H1 (cell line): ENCODE results near the gene MANBA. TPM values are rescaled to one million over a fixed set of nuclear protein-coding genes. Genes with fewer than 3 reads are reported as not detected.

Experiments used
- GTF2F1 ChIP-seq: IDR thresholded peaks from 2 replicates; pipeline ENCODE4 v1.6.1; 2012; ENCODE audit warnings: low read depth, low read length, improper control_type of control experiment, borderline replicate concordance
- HDAC6 ChIP-seq: IDR thresholded peaks from one replicate; pipeline ENCODE4 v1.7.1; 2012; ENCODE audit warnings: low read depth, mild to moderate bottlenecking, inconsistent platforms, low read length, moderate library complexity
- JUN ChIP-seq: IDR thresholded peaks from 2 replicates; pipeline ENCODE4 v1.6.1; 2011; ENCODE audit warnings: low read depth, mild to moderate bottlenecking, improper control_type of control experiment, low read length
- NRF1 ChIP-seq: IDR thresholded peaks from 2 replicates; pipeline ENCODE4 v1.6.1; 2011; ENCODE audit warnings: mild to moderate bottlenecking, low read depth, low read length, improper control_type of control experiment
- RNF2 ChIP-seq: fragments of 200-900, 300-1000 bp; sonication (generic); IDR thresholded peaks from 2 replicates; pipeline ENCODE4 v1.7.1; 2016; ENCODE audit warnings: borderline replicate concordance, low read depth, mild to moderate bottlenecking, antibody characterized with exemption, low read length; ENCODE audit not compliant: poor library complexity, severe bottlenecking; ENCODE audit errors: missing control alignments
- SP2 ChIP-seq: IDR thresholded peaks from 2 replicates; pipeline ENCODE4 v1.6.1; 2012; ENCODE audit warnings: mild to moderate bottlenecking, low read length, inconsistent platforms
- TCF12 ChIP-seq: IDR thresholded peaks from 2 replicates; pipeline ENCODE4 v1.6.1; 2011; ENCODE audit warnings: low read depth, mild to moderate bottlenecking, low read length
- polyA plus RNA-seq, 7 experiments: library from polyadenylated mRNA; depleted of rRNA in 3 of 7; stranded (reverse) in 5 of 7; unstranded in 2 of 7; fragments of >200 nt in 5 of 7; fragments of 200-250 nt in 2 of 7; gene quantifications; 1 replicate in 5 of 7; 2 replicates in 1 of 7; 4 replicates in 1 of 7; pipeline versions ENCODE4 v1.2.1 to v1.2.3, GENCODE V29; 2011 to 2013; ENCODE audit warnings: missing spikeins in 2 of 7, mixed read lengths in 2 of 7
- total RNA-seq: library from RNA; stranded (reverse); fragmentation: NEBNext Ultra II Directional; extraction: Animal tissue kit (Norgen Biotek cat#: 25700); gene quantifications from 2 replicates; pipeline ENCODE4 v1.2.1, GENCODE V29; 2021
- TF ChIP-seq, protein P1 (sequence below): fragments of 300-600 bp; sonication (generic); IDR thresholded peaks from 2 replicates; pipeline ENCODE4 v1.7.1; 2012; ENCODE audit warnings: low read length, moderate library complexity, mild to moderate bottlenecking, inconsistent platforms; ENCODE audit not compliant: insufficient replicate concordance
- TF ChIP-seq, protein P2 (sequence below): IDR thresholded peaks from 2 replicates; pipeline ENCODE4 v1.6.1; 2012; ENCODE audit warnings: inconsistent platforms

MANBA gene
- total and polyA plus RNA-seq, 2 of the 8 experiments (the other 6 are each of a cell fraction or from before 2014, with no cell fraction given), result 22.9 to 27.8 TPM

DNA sequence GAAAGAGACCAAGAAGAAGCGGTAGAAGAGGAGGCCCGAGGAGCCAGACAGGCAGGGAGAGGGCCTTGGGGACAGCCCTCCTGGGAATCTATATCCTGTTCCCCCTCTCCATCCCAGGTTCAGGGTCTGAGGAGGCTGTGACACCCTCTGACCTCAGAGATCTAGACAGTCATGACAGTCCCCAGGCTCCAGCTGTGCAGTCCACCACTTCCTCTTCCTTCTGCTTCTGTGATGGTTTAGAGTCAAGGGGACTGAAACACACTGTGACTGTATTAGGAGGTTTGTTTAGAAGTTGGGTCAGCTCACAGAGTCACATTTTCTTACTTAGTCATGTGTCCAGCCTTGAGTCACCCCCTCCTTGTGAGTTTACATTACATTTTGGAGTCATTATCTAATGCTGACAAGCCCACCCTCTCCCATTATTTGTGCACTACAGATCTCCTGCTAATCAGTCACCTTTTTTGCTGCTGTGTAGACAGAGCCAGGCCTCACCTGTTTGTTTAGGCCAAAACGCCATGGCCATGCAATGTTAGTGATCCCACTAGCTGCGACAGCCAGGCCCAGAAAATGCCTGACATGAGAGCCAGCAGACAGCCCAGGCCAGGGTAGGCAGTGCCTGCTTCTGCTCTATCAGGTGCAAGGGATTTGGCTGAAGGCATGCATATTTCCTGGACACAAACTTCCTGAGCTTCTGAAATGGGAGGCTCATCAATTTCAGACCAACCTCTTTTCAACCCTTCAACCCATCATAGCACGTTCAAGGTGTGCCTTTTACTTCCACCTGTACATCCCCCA is 26.0 kb downstream of the MANBA start (continued):
- TF ChIP-seq, protein P1, sequence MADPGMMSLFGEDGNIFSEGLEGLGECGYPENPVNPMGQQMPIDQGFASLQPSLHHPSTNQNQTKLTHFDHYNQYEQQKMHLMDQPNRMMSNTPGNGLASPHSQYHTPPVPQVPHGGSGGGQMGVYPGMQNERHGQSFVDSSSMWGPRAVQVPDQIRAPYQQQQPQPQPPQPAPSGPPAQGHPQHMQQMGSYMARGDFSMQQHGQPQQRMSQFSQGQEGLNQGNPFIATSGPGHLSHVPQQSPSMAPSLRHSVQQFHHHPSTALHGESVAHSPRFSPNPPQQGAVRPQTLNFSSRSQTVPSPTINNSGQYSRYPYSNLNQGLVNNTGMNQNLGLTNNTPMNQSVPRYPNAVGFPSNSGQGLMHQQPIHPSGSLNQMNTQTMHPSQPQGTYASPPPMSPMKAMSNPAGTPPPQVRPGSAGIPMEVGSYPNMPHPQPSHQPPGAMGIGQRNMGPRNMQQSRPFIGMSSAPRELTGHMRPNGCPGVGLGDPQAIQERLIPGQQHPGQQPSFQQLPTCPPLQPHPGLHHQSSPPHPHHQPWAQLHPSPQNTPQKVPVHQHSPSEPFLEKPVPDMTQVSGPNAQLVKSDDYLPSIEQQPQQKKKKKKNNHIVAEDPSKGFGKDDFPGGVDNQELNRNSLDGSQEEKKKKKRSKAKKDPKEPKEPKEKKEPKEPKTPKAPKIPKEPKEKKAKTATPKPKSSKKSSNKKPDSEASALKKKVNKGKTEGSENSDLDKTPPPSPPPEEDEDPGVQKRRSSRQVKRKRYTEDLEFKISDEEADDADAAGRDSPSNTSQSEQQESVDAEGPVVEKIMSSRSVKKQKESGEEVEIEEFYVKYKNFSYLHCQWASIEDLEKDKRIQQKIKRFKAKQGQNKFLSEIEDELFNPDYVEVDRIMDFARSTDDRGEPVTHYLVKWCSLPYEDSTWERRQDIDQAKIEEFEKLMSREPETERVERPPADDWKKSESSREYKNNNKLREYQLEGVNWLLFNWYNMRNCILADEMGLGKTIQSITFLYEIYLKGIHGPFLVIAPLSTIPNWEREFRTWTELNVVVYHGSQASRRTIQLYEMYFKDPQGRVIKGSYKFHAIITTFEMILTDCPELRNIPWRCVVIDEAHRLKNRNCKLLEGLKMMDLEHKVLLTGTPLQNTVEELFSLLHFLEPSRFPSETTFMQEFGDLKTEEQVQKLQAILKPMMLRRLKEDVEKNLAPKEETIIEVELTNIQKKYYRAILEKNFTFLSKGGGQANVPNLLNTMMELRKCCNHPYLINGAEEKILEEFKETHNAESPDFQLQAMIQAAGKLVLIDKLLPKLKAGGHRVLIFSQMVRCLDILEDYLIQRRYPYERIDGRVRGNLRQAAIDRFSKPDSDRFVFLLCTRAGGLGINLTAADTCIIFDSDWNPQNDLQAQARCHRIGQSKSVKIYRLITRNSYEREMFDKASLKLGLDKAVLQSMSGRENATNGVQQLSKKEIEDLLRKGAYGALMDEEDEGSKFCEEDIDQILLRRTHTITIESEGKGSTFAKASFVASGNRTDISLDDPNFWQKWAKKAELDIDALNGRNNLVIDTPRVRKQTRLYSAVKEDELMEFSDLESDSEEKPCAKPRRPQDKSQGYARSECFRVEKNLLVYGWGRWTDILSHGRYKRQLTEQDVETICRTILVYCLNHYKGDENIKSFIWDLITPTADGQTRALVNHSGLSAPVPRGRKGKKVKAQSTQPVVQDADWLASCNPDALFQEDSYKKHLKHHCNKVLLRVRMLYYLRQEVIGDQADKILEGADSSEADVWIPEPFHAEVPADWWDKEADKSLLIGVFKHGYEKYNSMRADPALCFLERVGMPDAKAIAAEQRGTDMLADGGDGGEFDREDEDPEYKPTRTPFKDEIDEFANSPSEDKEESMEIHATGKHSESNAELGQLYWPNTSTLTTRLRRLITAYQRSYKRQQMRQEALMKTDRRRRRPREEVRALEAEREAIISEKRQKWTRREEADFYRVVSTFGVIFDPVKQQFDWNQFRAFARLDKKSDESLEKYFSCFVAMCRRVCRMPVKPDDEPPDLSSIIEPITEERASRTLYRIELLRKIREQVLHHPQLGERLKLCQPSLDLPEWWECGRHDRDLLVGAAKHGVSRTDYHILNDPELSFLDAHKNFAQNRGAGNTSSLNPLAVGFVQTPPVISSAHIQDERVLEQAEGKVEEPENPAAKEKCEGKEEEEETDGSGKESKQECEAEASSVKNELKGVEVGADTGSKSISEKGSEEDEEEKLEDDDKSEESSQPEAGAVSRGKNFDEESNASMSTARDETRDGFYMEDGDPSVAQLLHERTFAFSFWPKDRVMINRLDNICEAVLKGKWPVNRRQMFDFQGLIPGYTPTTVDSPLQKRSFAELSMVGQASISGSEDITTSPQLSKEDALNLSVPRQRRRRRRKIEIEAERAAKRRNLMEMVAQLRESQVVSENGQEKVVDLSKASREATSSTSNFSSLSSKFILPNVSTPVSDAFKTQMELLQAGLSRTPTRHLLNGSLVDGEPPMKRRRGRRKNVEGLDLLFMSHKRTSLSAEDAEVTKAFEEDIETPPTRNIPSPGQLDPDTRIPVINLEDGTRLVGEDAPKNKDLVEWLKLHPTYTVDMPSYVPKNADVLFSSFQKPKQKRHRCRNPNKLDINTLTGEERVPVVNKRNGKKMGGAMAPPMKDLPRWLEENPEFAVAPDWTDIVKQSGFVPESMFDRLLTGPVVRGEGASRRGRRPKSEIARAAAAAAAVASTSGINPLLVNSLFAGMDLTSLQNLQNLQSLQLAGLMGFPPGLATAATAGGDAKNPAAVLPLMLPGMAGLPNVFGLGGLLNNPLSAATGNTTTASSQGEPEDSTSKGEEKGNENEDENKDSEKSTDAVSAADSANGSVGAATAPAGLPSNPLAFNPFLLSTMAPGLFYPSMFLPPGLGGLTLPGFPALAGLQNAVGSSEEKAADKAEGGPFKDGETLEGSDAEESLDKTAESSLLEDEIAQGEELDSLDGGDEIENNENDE, result no peak
- TF ChIP-seq RNF2 (no peak), JUN (no peak), HDAC6 (no peak), GTF2F1 (no peak), NRF1 (no peak), SP2 (no peak), TCF12 (no peak)
- TF ChIP-seq, protein P2, sequence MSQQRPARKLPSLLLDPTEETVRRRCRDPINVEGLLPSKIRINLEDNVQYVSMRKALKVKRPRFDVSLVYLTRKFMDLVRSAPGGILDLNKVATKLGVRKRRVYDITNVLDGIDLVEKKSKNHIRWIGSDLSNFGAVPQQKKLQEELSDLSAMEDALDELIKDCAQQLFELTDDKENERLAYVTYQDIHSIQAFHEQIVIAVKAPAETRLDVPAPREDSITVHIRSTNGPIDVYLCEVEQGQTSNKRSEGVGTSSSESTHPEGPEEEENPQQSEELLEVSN, result no peak
